Heart left ventricle (tissue), 16 donors: Measurements from ENCODE around the gene GTF2A1L. TPM values are rescaled to one million over a fixed set of nuclear protein-coding genes. Genes with fewer than 3 reads are reported as not detected.

ENCODE experiments used
- ATAC-seq, 4 donors: fragments of 200-7000 bp; cut with Tn5 transposase; one replicate each; pipeline ENCODE4 v1.9.1; 2020 to 2022; ENCODE audit warnings: moderate library complexity in 4 of 4, mild to moderate bottlenecking in 3 of 4, moderate number of reproducible peaks in 1 of 4
- DNase-seq, 5 donors: peaks; one replicate each; pipeline ENCODE4 v3.0.0-alpha.2; 2020
- H3K27ac ChIP-seq, 12 donors: fragments of 200-600 bp; sonication (generic) in 4 of 12; one replicate each; pipeline versions ENCODE4 v1.5.0 to v1.8.0; 2016 to 2022; ENCODE audit warnings: mild to moderate bottlenecking in 2 of 12
- H3K27me3 ChIP-seq, 9 donors: fragments of 200-600 bp; sonication (generic) in 2 of 9; one replicate each; pipeline versions ENCODE4 v1.5.1 to v1.8.0; 2016 to 2022; ENCODE audit warnings: mild to moderate bottlenecking in 3 of 9
- H3K36me3 ChIP-seq, 9 donors: fragments of 200-600 bp; sonication (generic) in 2 of 9; one replicate each; pipeline versions ENCODE4 v1.5.0 to v1.8.0; 2018 to 2022; ENCODE audit warnings: mild to moderate bottlenecking in 2 of 9
- H3K4me1 ChIP-seq, 12 donors: fragments of 200-600 bp; sonication (generic) in 4 of 12; one replicate each; pipeline versions ENCODE4 v1.5.0 to v1.8.0; 2016 to 2022; ENCODE audit warnings: mild to moderate bottlenecking in 3 of 12
- H3K4me3 ChIP-seq, 12 donors: fragments of 200-600 bp; sonication (generic) in 4 of 12; one replicate each; pipeline versions ENCODE4 v1.5.0 to v1.8.0; 2017 to 2022; ENCODE audit warnings: mild to moderate bottlenecking in 9 of 12, moderate library complexity in 4 of 12
- H3K9me3 ChIP-seq, 12 donors: fragments of 200-600 bp; sonication (generic) in 4 of 12; one replicate each; pipeline versions ENCODE4 v1.5.0 to v1.8.0; 2016 to 2022; ENCODE audit warnings: mild to moderate bottlenecking in 1 of 12
- POLR2A ChIP-seq, 2 donors: fragments of 450-650 bp; IDR thresholded peaks; one replicate each; pipeline ENCODE4 v1.6.1; 2017; ENCODE audit warnings: antibody characterized with exemption in 2 of 2, mild to moderate bottlenecking in 2 of 2, moderate library complexity in 2 of 2
- WGBS, 4 donors: extraction: QIAGEN DNeasy Blood & Tissue Kit in 2 of 4; methylation state at CpG; one replicate each; pipeline versions ENCODE4 v1.1.5 to v1.1.7; 2013 to 2018; 5-methylcytosine and 5-hydroxymethylcytosine counted together
- intact Hi-C, 10 donors: fragments of 100-400 bp; cut with DNase I; formaldehyde crosslinking; loops; one replicate each; pipeline versions ENCODE4 v1.11.1 to v1.14.2; 2022
- polyA plus RNA-seq, 2 donors: library from polyadenylated mRNA; stranded (reverse); fragments of 200-250 nt; gene quantifications; one replicate each; pipeline ENCODE4 v1.2.3, GENCODE V29; 2013
- total RNA-seq, 9 donors: library from RNA; depleted of rRNA in 2 of 9; stranded (reverse); fragments of >200 nt in 2 of 9; fragmentation: NEBNext Ultra II Directional in 3 of 9; extraction: Animal tissue kit (Norgen Biotek cat#: 25700) in 3 of 9; gene quantifications; one replicate each; pipeline versions ENCODE4 v1.1.0 to v1.2.4, GENCODE V29; 2016 to 2023
- TF ChIP-seq, protein P1 (sequence below), 12 donors: fragments of 200-600 bp; sonication (generic) in 4 of 12; IDR thresholded peaks; one replicate each; pipeline versions ENCODE4 v1.5.0 to v1.8.0; 2018 to 2022; ENCODE audit warnings: antibody characterized with exemption in 12 of 12, mild to moderate bottlenecking in 5 of 12
- donor health status: ischemic (EF 13 %, LVEDD 7.1; RV severe dilation, severe dysfunction).
- donor health status: healthy with polysubstance abuse.
- donor health status: DM: no; HTN: yes; CAD: no.
- donor health status: DM: no; HTN: no; CAD: no.
- donor health status: ischemic (EF 25% LVEDD 6.9; RV normal size, moderate dysfunction).
- donor health status: ischemic (EF 25% LVEDD 5.7; RV mildly dilated, moderate dysfunction).
- donor health status: healthy.
- donor health status: DM: yes; HTN: yes; CAD: no.
- donor health status: ischemic (EF 35%, LVEDD 5.7; RV mildly dilated, moderate dysfunction).
- donor health status: nonischemic (EF 11% LVEDD 7.7; RV severe dilation, severe dysfunction).
- donor health status: DM: yes; HTN: yes; CAD: no.
- donor health status: PGD.
- donor health status: ischemic (EF 29% LVEDD 5.4; RV normal size, mild dysfunction).
- donor health status: nonischemic (EF 23%, LVEDD 6.1; RV moderate dilation, normal function).

The GTF2A1L gene
- total and polyA plus RNA-seq, 11 donors = 0.14 to 0.95 (median 0.63) TPM; not detected in 8

GRCh38 chr2:48685126-48685525 lies 67.5 kb downstream of the GTF2A1L start:
- no peak for DNase-seq
- TF ChIP-seq POLR2A (IDR thresholded peaks at IDR 0.05) = no peak
- TF ChIP-seq, protein P1, sequence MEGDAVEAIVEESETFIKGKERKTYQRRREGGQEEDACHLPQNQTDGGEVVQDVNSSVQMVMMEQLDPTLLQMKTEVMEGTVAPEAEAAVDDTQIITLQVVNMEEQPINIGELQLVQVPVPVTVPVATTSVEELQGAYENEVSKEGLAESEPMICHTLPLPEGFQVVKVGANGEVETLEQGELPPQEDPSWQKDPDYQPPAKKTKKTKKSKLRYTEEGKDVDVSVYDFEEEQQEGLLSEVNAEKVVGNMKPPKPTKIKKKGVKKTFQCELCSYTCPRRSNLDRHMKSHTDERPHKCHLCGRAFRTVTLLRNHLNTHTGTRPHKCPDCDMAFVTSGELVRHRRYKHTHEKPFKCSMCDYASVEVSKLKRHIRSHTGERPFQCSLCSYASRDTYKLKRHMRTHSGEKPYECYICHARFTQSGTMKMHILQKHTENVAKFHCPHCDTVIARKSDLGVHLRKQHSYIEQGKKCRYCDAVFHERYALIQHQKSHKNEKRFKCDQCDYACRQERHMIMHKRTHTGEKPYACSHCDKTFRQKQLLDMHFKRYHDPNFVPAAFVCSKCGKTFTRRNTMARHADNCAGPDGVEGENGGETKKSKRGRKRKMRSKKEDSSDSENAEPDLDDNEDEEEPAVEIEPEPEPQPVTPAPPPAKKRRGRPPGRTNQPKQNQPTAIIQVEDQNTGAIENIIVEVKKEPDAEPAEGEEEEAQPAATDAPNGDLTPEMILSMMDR (IDR thresholded peaks at IDR 0.05) = no peak
- ATAC-seq = no peak
- Histone ChIP-seq H3K4me3 (no peak overlapping the region), H3K27me3 (no peaks in the 10 kb centered on the region), H3K4me1 (no peaks in the 10 kb centered on the region), H3K36me3 (peaks cover 0 to 1% (median 0%) of the 10 kb centered on the region in 9 donors), H3K9me3 (no peaks in the 10 kb centered on the region), H3K27ac (no peak overlapping the region)
- intact Hi-C loops = no loop called here
- 94 to 98% (median 95%) methylated on average over 1 of the region's 1 CpG for WGBS, 4 donors

GRCh38 chr2:48691935-48692691 lies 74.5 kb downstream of the GTF2A1L start:
- Histone ChIP-seq H3K4me3 (no peak overlapping the region), H3K36me3 (no peaks in the 10 kb centered on the region), H3K9me3 (no peaks in the 10 kb centered on the region), H3K27me3 (no peaks in the 10 kb centered on the region), H3K27ac (no peak overlapping the region), H3K4me1 (no peaks in the 10 kb centered on the region)
- TF ChIP-seq POLR2A (IDR thresholded peaks at IDR 0.05) = no peak
- TF ChIP-seq, protein P1 (IDR thresholded peaks at IDR 0.05) = no peak
- DNase-seq (no peak), ATAC-seq (no peak)
- intact Hi-C loops = no loop called here
- 81 to 89% (median 87%) methylated on average over 3 of the region's 3 CpGs for WGBS, 4 donors

DNA sequence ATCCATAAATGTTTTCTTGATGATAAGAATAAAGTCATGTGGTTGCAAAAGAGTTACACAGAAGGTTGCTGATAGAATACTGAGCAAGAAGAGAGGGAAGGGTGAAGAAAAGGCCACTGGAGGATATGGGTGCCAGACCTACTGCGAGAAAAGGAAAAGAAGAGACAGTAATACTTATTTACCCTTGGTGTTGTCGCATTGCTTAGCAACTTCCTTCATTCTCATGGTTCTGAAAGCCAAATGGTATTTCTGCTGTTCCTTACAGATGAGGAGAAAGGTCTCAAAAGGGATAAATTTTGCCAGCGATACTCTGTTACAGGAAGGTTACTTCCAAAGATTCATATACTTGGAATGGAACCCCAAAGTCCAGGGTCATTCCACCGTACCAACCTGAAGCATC lies 75.4 kb downstream of the GTF2A1L start:
- no peak overlapping the region for H3K27ac ChIP-seq

GRCh38 chr2:48693645-48694044 lies 76.0 kb downstream of the GTF2A1L start:
- H3K4me1 ChIP-seq = no peaks in the 10 kb centered on the region
- ATAC-seq (no peak), DNase-seq (no peak)
- TF ChIP-seq, protein P1 (IDR thresholded peaks at IDR 0.05) = no peak
- TF ChIP-seq POLR2A (IDR thresholded peaks at IDR 0.05) = no peak
- H3K9me3 ChIP-seq = no peaks in the 10 kb centered on the region
- no peak overlapping the region for H3K27ac ChIP-seq
- no peaks in the 10 kb centered on the region for H3K27me3 ChIP-seq
- intact Hi-C loops = no loop called here
- no peak overlapping the region for H3K4me3 ChIP-seq
- no peaks in the 10 kb centered on the region for H3K36me3 ChIP-seq
- 56 to 65% (median 59%) methylated on average over 3 of the region's 3 CpGs for whole genome bisulfite sequencing, 4 donors

More for the DNA sequence above, 75.4 kb downstream of the GTF2A1L start:
- Histone ChIP-seq H3K27me3 (no peaks in the 10 kb centered on the region), H3K36me3 (no peaks in the 10 kb centered on the region), H3K9me3 (no peaks in the 10 kb centered on the region), H3K4me1 (no peaks in the 10 kb centered on the region), H3K4me3 (no peak overlapping the region)
- DNase-seq (no peak), ATAC-seq (no peak)
- WGBS, 4 donors = 85 to 90% (median 88%) methylated on average over 4 of the region's 4 CpGs
- TF ChIP-seq, protein P1 (IDR thresholded peaks at IDR 0.05) = no peak
- no peak for TF ChIP-seq POLR2A (IDR thresholded peaks at IDR 0.05)
- intact Hi-C loops = no loop called here
